OCI-LY1 (cell line): ENCODE results near the gene SUGCT.

Experiments
- CTCF ChIP-seq: fragments of 200-600 bp; sonication (generic), shearing (Covaris generic); IDR thresholded peaks from 2 replicates; pipeline ENCODE4 v1.5.1; 2017; ENCODE audit warnings: mild to moderate bottlenecking, antibody characterized with exemption, low read length, moderate library complexity, mixed read lengths
- EZH2 ChIP-seq: fragments of 200-600 bp; sonication (generic), shearing (Covaris generic); IDR thresholded peaks from 2 replicates; pipeline ENCODE4 v1.8.0; 2017; ENCODE audit warnings: borderline replicate concordance, mixed run types, mild to moderate bottlenecking, antibody characterized with exemption, low read length, moderate library complexity, mixed read lengths

- TF ChIP-seq CTCF (no peak), EZH2 (no peak)
Measured at GRCh38 chr7:40380111-40380510, 245.3 kb downstream of the SUGCT start.
